ENCODE measurements around the gene ATXN7L1. TPM values are rescaled to one million over a fixed set of nuclear protein-coding genes. Genes with fewer than 3 reads are reported as not detected.
"Not testable (repeated sequence)": the region's sequence is repeated elsewhere in the genome, so short reads cannot be mapped to it uniquely, and the experiment has no call there.

The ATXN7L1 gene
- total RNA-seq, 4 donors from 2014 or later, result 4.6 to 12.5 (median 10.1) TPM

DNA sequence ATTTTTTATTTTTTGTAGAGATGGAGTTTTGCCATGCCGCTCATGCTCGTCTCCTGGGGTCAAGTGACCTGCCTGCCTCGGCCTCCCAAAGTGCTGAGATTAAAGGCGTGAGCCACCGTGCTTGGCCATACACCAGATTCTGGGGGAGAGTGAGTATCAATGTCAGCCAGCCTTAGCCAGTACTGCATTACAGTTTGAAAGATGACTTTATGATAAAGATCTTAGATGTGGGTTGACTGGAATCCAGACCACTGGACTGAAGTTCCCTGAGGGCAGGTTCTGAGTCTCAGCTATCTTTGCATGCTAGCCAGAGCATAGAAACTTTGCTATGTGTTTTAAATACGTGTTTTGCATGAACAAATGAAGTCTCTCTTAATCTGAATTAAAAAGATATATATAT lies 177.9 kb downstream of the ATXN7L1 start:
- peaks cover 0 to 6% (median 0%) of the 10 kb centered on the region in 4 donors for H3K36me3 ChIP-seq
- no peak for DNase-seq (ENCODE audit: extremely low spot score)
- no peak overlapping the region for H3K4me3 ChIP-seq
- intact Hi-C loops (cut with DNase I), result no loop called here
- H3K27ac ChIP-seq (replicated peaks in 1 of 4), result no peak overlapping the region
- H3K9me3 ChIP-seq, result no peaks in the 10 kb centered on the region
- no peak for TF ChIP-seq EP300 (IDR thresholded peaks at IDR 0.05)
- TF ChIP-seq POLR2AphosphoS5 (IDR thresholded peaks at IDR 0.05), result no peak
- no peak for TF ChIP-seq POLR2A (IDR thresholded peaks at IDR 0.05; ENCODE audit: low read depth)
- TF ChIP-seq CTCF (IDR thresholded peaks at IDR 0.05), result no peak
- no peaks in the 10 kb centered on the region for H3K27me3 ChIP-seq
- WGBS, result 97% methylated on average over 6 of the region's 6 CpGs
- H3K4me1 ChIP-seq, result no peaks in the 10 kb centered on the region

DNA sequence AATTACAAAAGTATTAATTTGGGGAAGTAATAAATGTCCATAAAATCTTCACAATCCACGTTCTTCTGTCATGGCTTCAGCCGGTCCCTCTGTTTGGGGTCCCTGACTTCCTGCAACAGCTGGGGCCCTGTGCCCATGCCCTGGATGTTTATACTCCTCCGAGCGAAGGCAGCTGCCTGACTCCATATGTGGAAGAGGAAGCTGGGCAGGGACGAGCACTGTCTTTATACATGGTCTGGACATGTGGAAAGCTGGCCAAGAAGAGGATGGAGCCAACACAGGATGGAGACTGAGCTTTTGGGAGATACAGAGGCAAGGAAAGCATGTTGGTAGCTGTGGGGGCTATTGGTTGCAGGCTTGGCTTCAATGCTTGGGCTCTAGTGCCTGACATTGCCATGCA lies 178.6 kb downstream of the ATXN7L1 start:
- H3K27me3 ChIP-seq, result no peaks in the 10 kb centered on the region
- WGBS, result 94% methylated on average over 5 of the region's 5 CpGs
- TF ChIP-seq CTCF (IDR thresholded peaks at IDR 0.05), result no peak
- TF ChIP-seq EP300 (IDR thresholded peaks at IDR 0.05), result no peak
- TF ChIP-seq POLR2AphosphoS5 (IDR thresholded peaks at IDR 0.05), result no peak
- TF ChIP-seq POLR2A (IDR thresholded peaks at IDR 0.05; ENCODE audit: low read depth), result no peak
- intact Hi-C loops (cut with DNase I), result no loop called here
- no peak overlapping the region for H3K4me3 ChIP-seq
- H3K4me1 ChIP-seq, result peaks cover 0 to 3% (median under 1%) of the 10 kb centered on the region in 4 donors
- H3K36me3 ChIP-seq, result peaks cover 0 to 6% (median 0%) of the 10 kb centered on the region in 4 donors
- no peak for DNase-seq (ENCODE audit: extremely low spot score)
- no peak overlapping the region for H3K27ac ChIP-seq (replicated peaks in 1 of 4)
- H3K9me3 ChIP-seq, result no peaks in the 10 kb centered on the region

- H3K27ac ChIP-seq (replicated peaks in 1 of 4); DNase-seq (ENCODE audit: extremely low spot score); intact Hi-C loops (cut with DNase I); H3K36me3 ChIP-seq; H3K4me3 ChIP-seq; H3K27me3 ChIP-seq; H3K4me1 ChIP-seq; H3K9me3 ChIP-seq: not testable (repeated sequence)
- 83% methylated on average over 11 of the region's 11 CpGs for WGBS
Measured at GRCh38 chr7:105697169-105697568, 179.2 kb downstream of the ATXN7L1 start.

DNA sequence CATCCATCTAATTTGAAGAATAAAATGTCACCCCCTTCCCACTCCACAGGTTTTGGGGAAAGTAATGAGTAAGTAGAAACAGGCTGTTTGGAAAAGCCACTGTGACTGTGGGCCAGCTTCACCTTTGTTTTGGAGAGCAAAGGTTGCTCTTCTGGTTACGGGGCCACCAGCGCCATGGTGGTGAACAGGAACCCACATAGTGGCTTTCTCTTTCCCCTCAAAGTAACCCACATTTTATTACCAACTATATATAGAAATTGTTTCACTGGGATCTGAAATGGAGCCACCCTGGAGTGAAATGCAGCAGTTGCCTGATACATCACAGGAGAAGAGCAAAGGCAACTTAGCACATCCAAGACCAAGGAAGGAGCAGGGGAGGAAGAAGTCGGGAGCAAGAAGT lies 182.8 kb downstream of the ATXN7L1 start:
- TF ChIP-seq EP300 (IDR thresholded peaks at IDR 0.05) (no peak), POLR2A (IDR thresholded peaks at IDR 0.05; ENCODE audit: low read depth) (no peak), CTCF (IDR thresholded peaks at IDR 0.05) (no peak), POLR2AphosphoS5 (IDR thresholded peaks at IDR 0.05) (no peak)
- H3K9me3 ChIP-seq, result no peaks in the 10 kb centered on the region
- H3K27me3 ChIP-seq, result no peaks in the 10 kb centered on the region
- DNase-seq (ENCODE audit: extremely low spot score), result no peak
- no peak overlapping the region for H3K27ac ChIP-seq (replicated peaks in 1 of 4)
- H3K4me3 ChIP-seq, result no peak overlapping the region
- peaks cover 0 to 6% (median 0%) of the 10 kb centered on the region in 4 donors for H3K36me3 ChIP-seq
- intact Hi-C loops (cut with DNase I), result no loop called here
- 82% methylated on average over 3 of the region's 3 CpGs for WGBS
- peaks cover 6 to 34% (median 26%) of the 10 kb centered on the region in 4 donors for H3K4me1 ChIP-seq

GRCh38 chr7:105691680-105692564 lies 184.5 kb downstream of the ATXN7L1 start:
- H3K4me1 ChIP-seq, result peaks cover 6 to 34% (median 26%) of the 10 kb centered on the region in 4 donors
- H3K27ac ChIP-seq (replicated peaks in 1 of 4), result peak overlapping the region; percentile 74 to 83 (median 82)
- peak; percentile 94 for DNase-seq (ENCODE audit: extremely low spot score)
- peaks cover 0 to 6% (median 0%) of the 10 kb centered on the region in 4 donors for H3K36me3 ChIP-seq
- H3K4me3 ChIP-seq, result peak overlapping the region; percentile 50 to 64 (median 60)
- TF ChIP-seq EP300 (IDR thresholded peaks at IDR 0.05) (no peak), POLR2AphosphoS5 (IDR thresholded peaks at IDR 0.05) (peak; percentile 49 to 58), CTCF (IDR thresholded peaks at IDR 0.05) (no peak)
- WGBS, result 14% methylated on average over 21 of the region's 21 CpGs
- intact Hi-C loops (cut with DNase I), result no loop called here
- H3K9me3 ChIP-seq, result no peaks in the 10 kb centered on the region
- no peaks in the 10 kb centered on the region for H3K27me3 ChIP-seq

Measured in esophagus muscularis mucosa (tissue), 4 donors.